Nephron progenitor cell (in vitro differentiated cells): ENCODE results near the gene APEX1.

ENCODE experiments used
- DNase-seq: peaks from one replicate; pipeline ENCODE4 v3.0.0; 2021
- H3K27ac Mint-ChIP-seq: 2 replicates; pipeline ENCODE4 v1.8.0; 2021; ENCODE audit warnings: mild to moderate bottlenecking, moderate library complexity, mixed read lengths
- H3K27me3 Mint-ChIP-seq: 2 replicates; pipeline ENCODE4 v1.8.0; 2021; ENCODE audit warnings: mild to moderate bottlenecking, low read depth, mixed read lengths; ENCODE audit not compliant: poor library complexity
- H3K36me3 Mint-ChIP-seq: 2 replicates; pipeline ENCODE4 v1.8.0; 2021; ENCODE audit warnings: low read depth, mixed read lengths
- H3K4me1 Mint-ChIP-seq: 2 replicates; pipeline ENCODE4 v1.8.0; 2021; ENCODE audit warnings: mixed read lengths
- H3K4me3 Mint-ChIP-seq: 2 replicates; pipeline ENCODE4 v1.8.0; 2021; ENCODE audit warnings: mild to moderate bottlenecking, moderate library complexity, mixed read lengths
- H3K9me3 Mint-ChIP-seq: 2 replicates; pipeline ENCODE4 v1.8.0; 2021; ENCODE audit warnings: mild to moderate bottlenecking, moderate library complexity, mixed read lengths
- TF ChIP-seq, protein P1 (sequence below): fragments of 200-600 bp; sonication (generic); IDR thresholded peaks from 2 replicates; pipeline ENCODE4 v1.5.0; 2021; ENCODE audit warnings: antibody characterized with exemption

Gene APEX1

DNA sequence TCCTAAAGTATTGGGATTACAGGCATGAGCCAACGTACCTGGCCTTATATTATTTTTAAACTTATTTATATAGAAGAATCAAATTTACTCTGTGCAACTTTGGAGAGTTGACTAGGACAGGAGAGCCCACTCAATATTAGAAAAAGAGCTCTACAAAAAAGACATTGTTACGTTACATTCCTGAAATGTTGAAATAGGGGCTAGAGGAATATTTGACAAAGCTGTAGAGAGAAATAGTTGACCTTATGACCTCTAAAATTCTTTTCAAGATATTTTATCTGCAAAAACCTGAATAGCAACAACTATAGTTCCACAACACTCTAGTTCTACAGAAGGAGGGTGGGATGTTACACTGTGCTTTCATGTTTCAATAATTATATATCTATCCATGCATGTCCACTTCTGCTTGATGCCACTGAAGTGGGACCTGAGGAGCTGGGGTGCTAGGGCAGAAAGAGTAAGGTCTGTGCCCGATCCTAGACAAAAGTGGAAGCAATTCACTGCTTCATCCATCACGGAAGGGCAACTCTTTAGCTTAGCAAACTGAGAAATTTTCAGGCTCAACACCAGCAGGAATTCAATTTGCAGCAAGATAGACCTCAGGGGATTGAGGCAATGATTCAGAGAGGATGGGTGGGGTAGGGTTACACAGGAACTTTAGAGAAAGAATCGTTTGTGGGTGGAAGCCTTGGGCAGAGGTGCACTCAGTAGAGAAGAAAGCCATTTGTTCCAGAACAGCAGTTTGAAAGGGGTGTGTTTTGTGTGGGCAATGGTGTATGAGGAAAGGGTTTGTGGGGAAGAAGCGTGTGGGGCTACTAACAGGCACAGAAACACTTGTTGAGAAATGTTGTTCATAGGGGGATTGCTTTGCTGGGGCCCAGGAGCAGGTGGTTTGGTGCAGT is 34.3 kb downstream of the APEX1 start:
- peaks cover 10% of the 10 kb centered on the region for H3K27me3 Mint-ChIP-seq
- no peaks in the 10 kb centered on the region for H3K36me3 Mint-ChIP-seq
- H3K27ac Mint-ChIP-seq, result peak overlapping the region; percentile 18
- TF ChIP-seq, protein P1, sequence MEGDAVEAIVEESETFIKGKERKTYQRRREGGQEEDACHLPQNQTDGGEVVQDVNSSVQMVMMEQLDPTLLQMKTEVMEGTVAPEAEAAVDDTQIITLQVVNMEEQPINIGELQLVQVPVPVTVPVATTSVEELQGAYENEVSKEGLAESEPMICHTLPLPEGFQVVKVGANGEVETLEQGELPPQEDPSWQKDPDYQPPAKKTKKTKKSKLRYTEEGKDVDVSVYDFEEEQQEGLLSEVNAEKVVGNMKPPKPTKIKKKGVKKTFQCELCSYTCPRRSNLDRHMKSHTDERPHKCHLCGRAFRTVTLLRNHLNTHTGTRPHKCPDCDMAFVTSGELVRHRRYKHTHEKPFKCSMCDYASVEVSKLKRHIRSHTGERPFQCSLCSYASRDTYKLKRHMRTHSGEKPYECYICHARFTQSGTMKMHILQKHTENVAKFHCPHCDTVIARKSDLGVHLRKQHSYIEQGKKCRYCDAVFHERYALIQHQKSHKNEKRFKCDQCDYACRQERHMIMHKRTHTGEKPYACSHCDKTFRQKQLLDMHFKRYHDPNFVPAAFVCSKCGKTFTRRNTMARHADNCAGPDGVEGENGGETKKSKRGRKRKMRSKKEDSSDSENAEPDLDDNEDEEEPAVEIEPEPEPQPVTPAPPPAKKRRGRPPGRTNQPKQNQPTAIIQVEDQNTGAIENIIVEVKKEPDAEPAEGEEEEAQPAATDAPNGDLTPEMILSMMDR, result no peak
- peak; percentile 5 for DNase-seq
- peaks cover 26% of the 10 kb centered on the region for H3K4me1 Mint-ChIP-seq
- H3K9me3 Mint-ChIP-seq, result no peaks in the 10 kb centered on the region
- H3K4me3 Mint-ChIP-seq, result peak overlapping the region; percentile 22

DNA sequence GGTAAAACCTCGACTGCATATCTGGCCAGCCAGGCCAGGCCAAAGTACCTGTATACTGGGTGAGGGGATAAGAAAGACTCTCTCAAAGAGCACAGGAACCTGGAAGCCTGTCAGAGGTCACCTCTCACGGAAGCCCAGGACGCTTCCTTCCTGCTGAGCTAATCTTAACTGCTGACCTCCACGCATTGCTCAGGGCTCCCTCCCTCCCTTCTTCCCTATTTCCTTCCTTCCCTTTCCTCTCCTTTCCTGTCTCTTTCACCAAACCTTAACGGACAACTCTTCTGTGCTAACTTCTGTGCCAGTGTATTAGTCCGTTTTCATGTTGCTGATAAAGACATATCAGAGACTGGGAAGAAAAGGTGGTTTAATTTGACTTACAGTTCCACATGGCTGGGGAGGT is 35.5 kb downstream of the APEX1 start:
- peaks cover 26% of the 10 kb centered on the region for H3K4me1 Mint-ChIP-seq
- peak overlapping the region; percentile 7 for H3K27ac Mint-ChIP-seq
- DNase-seq, result no peak
- peaks cover 9% of the 10 kb centered on the region for H3K9me3 Mint-ChIP-seq
- TF ChIP-seq, protein P1, result no peak
- peaks cover 12% of the 10 kb centered on the region for H3K27me3 Mint-ChIP-seq
- H3K4me3 Mint-ChIP-seq, result no peak overlapping the region
- no peaks in the 10 kb centered on the region for H3K36me3 Mint-ChIP-seq

DNA sequence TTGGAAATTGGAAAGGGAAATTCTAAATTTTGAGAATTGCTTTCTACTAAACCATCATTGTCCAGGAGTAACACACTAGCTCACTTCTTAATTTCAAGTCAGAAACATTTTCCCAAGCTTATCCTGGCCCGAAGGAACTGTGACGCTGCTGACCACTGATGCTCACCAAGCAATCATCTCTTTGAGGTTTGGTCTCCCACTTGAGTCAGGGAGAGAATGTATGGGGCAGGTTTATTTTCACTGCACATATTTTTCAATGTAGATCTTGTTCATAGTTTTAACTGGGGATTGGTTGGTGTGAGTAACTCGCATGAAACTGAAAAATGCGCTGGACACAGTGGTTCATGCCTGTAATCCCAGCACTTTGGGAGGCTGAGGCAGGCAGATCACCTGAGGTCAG is 37.5 kb downstream of the APEX1 start:
- Mint-ChIP-seq H3K4me1 (peaks cover 26% of the 10 kb centered on the region), H3K9me3 (peaks cover 15% of the 10 kb centered on the region), H3K36me3 (no peaks in the 10 kb centered on the region), H3K27me3 (peaks cover 12% of the 10 kb centered on the region), H3K4me3 (no peak overlapping the region), H3K27ac (no peak overlapping the region)
- TF ChIP-seq, protein P1, result no peak
- DNase-seq, result no peak

DNA sequence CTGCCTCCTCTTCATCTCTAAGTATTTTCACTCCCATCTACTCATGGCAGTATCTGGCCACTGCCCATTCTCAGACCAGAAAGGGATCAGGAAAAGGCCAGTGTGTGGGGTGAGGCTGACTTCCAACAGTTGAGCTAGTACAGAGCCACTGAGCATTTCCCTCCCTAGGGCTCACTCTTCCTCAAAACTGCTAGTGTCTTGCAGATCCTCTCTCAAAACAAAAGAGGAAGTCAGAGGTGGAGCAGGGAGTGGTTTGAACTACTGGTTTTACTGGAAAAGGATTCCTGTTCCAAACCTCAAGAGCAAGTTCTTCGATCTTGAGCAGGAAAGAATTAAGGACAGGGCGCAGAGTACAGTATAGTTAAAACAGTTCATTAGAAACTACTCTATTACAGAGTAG is 38.6 kb downstream of the APEX1 start:
- no peak overlapping the region for H3K27ac Mint-ChIP-seq
- H3K4me3 Mint-ChIP-seq, result no peak overlapping the region
- peaks cover 14% of the 10 kb centered on the region for H3K27me3 Mint-ChIP-seq
- H3K9me3 Mint-ChIP-seq, result peaks cover 15% of the 10 kb centered on the region
- H3K4me1 Mint-ChIP-seq, result peaks cover 25% of the 10 kb centered on the region
- DNase-seq, result no peak
- TF ChIP-seq, protein P1, result no peak
- no peaks in the 10 kb centered on the region for H3K36me3 Mint-ChIP-seq

DNA sequence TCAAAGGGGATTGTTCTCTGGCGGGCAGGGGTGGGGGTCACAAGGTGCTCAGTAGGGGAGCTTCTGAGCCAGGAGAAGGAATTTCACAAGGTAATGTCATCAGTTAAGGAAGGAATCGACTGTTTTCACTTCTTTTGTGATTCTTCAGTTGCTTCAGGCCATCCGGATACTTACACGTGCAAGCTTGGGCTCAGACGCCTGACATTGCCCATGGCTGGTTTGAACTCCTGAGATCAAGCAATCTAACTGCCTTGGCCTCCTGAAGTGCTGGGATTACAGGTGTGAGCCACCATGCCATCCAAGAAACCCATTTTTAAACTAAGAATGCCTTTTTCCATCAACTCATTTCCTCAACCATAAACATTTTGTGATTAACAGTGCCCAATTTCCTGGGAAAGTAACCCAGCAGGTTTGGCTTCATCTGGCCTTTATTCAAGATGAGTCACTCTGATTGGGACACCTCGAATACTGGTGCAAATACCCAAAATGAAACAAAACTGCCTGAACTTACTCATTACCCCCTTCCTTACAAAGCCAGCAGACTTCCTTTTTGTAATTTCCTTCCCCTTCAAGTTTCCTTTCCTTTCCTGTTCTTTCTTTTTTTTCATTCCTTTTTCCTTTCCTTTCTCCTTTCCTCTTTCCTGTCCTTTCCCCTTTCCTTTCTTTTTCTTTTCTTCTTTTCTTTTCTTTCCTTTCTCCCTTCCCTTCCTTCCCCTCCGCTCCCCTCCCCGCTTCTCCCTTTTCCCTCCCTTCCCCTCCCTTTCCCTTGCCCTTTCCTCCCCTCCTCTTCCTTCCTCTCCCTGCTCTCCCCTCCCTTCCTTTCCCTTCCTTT is 40.1 kb downstream of the APEX1 start:
- Mint-ChIP-seq H3K27ac (no peak overlapping the region), H3K27me3 (peaks cover 17% of the 10 kb centered on the region), H3K36me3 (no peaks in the 10 kb centered on the region), H3K4me1 (peaks cover 26% of the 10 kb centered on the region), H3K4me3 (no peak overlapping the region), H3K9me3 (peaks cover 15% of the 10 kb centered on the region)
- TF ChIP-seq, protein P1, result no peak
- DNase-seq, result no peak
